ENCODE results near the gene LASP1NB.

LASP1NB gene

DNA sequence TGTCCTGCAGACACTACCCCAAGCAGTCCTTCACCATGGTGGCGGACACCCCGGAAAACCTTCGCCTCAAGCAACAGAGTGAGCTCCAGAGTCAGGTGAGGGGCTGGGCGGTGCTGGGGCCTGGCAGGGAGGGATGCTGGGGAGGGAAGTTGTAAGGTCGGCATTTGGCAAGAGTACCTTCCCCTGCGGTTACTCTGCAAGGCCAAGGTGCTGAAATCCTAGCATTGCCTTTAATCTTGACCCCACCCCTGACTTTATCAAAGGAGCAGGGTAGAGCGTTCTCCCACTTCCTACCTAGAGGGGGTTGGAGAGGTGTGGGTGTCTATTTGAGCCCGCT, 35.0 kb upstream of the LASP1NB start:
- Mint-ChIP-seq H3K4me1 (peaks cover 87% of the 10 kb centered on the region), H3K4me3 (peak overlapping the region; percentile 41), H3K27ac (peak overlapping the region; percentile 83), H3K36me3 (peaks cover 67% of the 10 kb centered on the region), H3K27me3 (peaks cover 4% of the 10 kb centered on the region), H3K9me3 (no peaks in the 10 kb centered on the region)
- peak; percentile 53 for DNase-seq
- CTCF ChIA-PET, result no interaction called here

DNA sequence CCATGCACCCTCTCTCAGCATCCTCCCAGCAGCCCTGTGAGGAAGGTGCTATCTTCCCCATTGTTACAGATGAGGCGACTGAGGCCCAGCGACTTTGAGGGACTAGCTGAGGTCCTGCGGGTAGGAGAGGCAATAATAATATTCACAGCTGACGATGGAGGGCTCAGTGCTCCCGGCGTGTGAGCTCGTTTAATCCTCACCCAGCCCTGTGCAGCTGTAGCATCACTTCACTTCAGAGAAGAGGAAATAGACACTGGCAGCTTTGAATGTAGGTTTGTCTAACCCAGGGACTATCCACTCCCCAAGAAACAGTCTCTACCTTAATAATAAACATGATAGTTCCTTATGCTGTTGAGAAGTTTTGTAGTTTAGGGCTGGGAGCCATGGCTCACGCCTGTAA, 34.0 kb upstream of the LASP1NB start:
- Mint-ChIP-seq H3K27me3 (no peaks in the 10 kb centered on the region), H3K27ac (peak overlapping the region; percentile 83), H3K36me3 (peaks cover 61% of the 10 kb centered on the region), H3K9me3 (no peaks in the 10 kb centered on the region), H3K4me1 (peaks cover 85% of the 10 kb centered on the region), H3K4me3 (no peak overlapping the region)
- CTCF ChIA-PET, result no interaction called here
- no peak for DNase-seq

DNA sequence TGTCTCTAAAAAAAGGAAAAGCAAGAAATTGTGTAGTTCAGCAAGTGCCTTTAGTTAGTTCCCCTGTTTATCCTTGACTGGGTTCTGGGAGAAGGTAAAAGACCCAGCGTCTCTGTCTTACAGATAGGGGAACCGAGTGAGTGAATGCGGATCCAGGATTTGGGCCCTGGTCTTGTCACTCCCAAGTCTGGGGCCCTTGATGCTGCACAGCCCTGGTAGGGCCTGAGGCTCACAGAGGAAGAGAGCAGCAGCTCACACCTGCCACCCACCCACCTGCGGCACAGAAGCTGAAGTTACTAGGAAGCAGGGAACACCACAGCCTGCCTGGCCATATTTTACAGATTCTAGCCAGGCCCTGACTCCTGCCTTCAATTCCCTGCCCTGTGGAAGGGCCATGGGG, 33.3 kb upstream of the LASP1NB start:
- Mint-ChIP-seq H3K36me3 (peaks cover 58% of the 10 kb centered on the region), H3K9me3 (no peaks in the 10 kb centered on the region), H3K4me1 (peaks cover 86% of the 10 kb centered on the region), H3K4me3 (no peak overlapping the region), H3K27ac (peak overlapping the region; percentile 83), H3K27me3 (no peaks in the 10 kb centered on the region)
- DNase-seq, result no peak
- CTCF ChIA-PET, result no interaction called here

DNA sequence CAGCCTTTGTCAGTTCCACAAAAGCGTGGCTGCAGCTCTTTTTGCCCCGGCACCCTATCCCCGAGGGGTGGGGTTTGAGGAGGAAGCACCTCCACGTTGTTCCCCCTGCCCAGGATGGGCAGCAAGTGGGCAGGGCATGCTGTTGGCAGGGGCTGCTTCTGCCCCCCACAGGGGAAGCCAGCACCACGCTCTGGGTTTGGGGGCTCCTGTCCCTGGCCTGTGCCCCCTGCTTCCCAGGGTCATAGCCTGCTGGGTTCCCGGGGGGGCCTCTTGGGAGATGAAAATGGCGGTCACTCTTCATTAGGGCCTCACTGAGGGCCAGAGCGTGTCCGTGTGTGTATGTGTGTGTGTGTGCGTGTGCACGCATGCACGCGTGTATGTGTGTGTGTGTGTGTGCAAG, 32.8 kb upstream of the LASP1NB start:
- no peak overlapping the region for H3K4me3 Mint-ChIP-seq
- H3K27ac Mint-ChIP-seq, result peak overlapping the region; percentile 49
- DNase-seq, result no peak
- H3K36me3 Mint-ChIP-seq, result peaks cover 57% of the 10 kb centered on the region
- CTCF ChIA-PET, result interaction anchor here (1.1 to 1.3 kb wide), 2 partner anchors 11 to 21 kb away, joined by 3 to 4 read pairs; no protein-coding TSS in a partner anchor
- no peaks in the 10 kb centered on the region for H3K9me3 Mint-ChIP-seq
- H3K4me1 Mint-ChIP-seq, result peaks cover 88% of the 10 kb centered on the region
- H3K27me3 Mint-ChIP-seq, result no peaks in the 10 kb centered on the region

DNA sequence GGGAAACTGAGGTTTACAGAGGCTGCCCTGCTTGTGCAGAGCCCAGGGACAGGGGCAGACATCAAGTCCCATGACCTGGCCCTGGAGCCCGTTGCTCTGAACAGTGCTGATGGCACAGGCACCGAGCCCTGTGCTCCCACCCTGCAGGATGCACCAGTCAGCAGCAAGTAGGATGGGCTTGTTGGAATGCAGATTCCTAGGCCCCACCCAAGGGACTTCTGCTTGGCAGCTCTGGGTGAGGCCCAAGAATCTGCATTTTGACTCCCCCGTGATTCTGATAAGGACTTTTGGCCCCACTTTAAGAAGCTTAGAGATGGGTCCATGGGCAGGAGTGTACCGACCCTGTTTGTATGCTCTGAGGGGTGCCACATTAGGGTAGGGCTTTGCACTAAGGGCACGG, 32.3 kb upstream of the LASP1NB start:
- Mint-ChIP-seq H3K4me3 (no peak overlapping the region), H3K9me3 (no peaks in the 10 kb centered on the region), H3K36me3 (peaks cover 59% of the 10 kb centered on the region), H3K27me3 (no peaks in the 10 kb centered on the region), H3K4me1 (peaks cover 88% of the 10 kb centered on the region), H3K27ac (peak overlapping the region; percentile 49)
- no peak for DNase-seq
- CTCF ChIA-PET, result interaction anchor here (1.1 to 1.3 kb wide), 2 partner anchors 12 to 22 kb away, joined by 3 to 4 read pairs; no protein-coding TSS in a partner anchor

DNA sequence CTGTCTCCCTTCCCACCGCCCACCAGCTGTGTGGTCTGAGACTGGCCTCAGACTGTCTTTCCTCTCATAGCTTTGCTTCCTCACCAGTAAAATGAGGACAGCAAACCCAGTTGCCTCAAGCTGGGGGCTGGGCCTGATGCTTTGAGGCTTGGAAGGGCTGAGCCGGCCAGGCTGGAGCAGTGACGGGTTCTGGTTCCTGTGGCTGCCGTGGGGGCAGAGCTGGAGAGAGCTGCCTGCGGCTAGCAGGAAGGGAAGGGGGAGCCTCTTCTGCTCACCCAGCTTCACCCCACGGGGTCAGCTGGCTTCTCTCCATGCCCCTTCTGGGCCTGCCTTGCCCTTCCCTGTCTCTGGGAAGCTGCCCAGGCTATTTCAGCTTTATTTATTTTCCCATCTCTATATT, 31.8 kb upstream of the LASP1NB start:
- H3K36me3 Mint-ChIP-seq, result peaks cover 61% of the 10 kb centered on the region
- peak overlapping the region; percentile 49 for H3K27ac Mint-ChIP-seq
- H3K9me3 Mint-ChIP-seq, result no peaks in the 10 kb centered on the region
- no peak overlapping the region for H3K4me3 Mint-ChIP-seq
- no peaks in the 10 kb centered on the region for H3K27me3 Mint-ChIP-seq
- peak; percentile 38 for DNase-seq
- CTCF ChIA-PET, result interaction anchor here (1.1 to 1.3 kb wide), 2 partner anchors 12 to 22 kb away, joined by 3 to 4 read pairs; no protein-coding TSS in a partner anchor
- H3K4me1 Mint-ChIP-seq, result peaks cover 88% of the 10 kb centered on the region

DNA sequence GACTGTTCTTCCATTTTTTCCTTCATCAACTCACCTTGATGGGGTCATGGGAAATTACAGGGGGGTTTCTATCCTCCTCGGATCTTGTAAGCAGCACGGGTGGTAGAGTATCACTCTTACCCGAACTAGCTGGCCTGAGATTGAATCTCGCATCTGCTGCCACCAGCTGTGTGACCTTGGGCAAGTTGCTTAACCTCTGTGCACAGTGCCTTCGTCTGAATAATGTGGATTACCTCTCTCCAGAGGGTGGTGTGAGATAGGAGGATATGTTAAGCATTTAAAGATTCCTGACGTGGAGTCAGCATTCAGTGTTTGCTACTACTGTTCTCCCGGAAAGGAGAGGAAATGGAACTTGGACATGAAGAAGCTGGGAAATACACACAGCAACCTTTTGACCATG, 31.1 kb upstream of the LASP1NB start:
- Mint-ChIP-seq H3K4me3 (no peak overlapping the region), H3K27ac (peak overlapping the region; percentile 49), H3K27me3 (no peaks in the 10 kb centered on the region), H3K36me3 (peaks cover 59% of the 10 kb centered on the region), H3K9me3 (no peaks in the 10 kb centered on the region), H3K4me1 (peaks cover 88% of the 10 kb centered on the region)
- CTCF ChIA-PET, result no interaction called here
- no peak for DNase-seq

DNA sequence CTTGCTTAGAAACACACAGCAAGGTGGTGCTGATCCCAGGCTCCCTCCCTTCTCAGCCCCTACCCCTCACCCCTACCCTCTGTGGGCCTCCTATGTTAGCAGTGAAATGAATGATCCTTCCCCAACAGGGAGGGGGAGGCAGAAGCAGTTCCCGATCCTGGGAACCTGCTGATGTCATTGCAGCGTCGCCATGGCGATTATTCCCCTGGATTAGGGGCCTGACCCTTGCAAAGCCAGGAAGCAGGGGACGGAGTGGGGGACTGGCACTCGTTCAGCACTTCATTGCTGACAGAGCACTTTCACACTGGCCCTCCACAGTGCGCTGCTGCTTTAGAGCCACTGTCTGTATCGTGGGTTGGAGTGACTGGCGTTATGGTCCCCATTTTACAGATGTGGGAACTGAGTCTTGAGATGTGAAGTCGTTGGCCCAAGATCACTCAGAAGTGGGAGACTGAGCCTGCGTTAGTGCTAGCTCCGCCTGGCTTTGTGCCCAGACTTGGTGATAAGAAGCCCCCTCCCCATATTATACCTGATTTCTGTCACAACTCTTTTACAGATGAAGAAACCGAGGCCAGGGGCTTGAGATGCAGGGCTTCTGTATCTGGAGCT, 29.0 kb upstream of the LASP1NB start:
- H3K27me3 Mint-ChIP-seq, result no peaks in the 10 kb centered on the region
- peak overlapping the region; percentile 96 for H3K27ac Mint-ChIP-seq
- DNase-seq, result no peak
- no peak overlapping the region for H3K4me3 Mint-ChIP-seq
- peaks cover 57% of the 10 kb centered on the region for H3K36me3 Mint-ChIP-seq
- no peaks in the 10 kb centered on the region for H3K9me3 Mint-ChIP-seq
- peaks cover 84% of the 10 kb centered on the region for H3K4me1 Mint-ChIP-seq
- CTCF ChIA-PET, result interaction anchor here (1.3 kb wide), 1 partner anchor 25 kb away, joined by 3 read pairs; no protein-coding TSS in a partner anchor

DNA sequence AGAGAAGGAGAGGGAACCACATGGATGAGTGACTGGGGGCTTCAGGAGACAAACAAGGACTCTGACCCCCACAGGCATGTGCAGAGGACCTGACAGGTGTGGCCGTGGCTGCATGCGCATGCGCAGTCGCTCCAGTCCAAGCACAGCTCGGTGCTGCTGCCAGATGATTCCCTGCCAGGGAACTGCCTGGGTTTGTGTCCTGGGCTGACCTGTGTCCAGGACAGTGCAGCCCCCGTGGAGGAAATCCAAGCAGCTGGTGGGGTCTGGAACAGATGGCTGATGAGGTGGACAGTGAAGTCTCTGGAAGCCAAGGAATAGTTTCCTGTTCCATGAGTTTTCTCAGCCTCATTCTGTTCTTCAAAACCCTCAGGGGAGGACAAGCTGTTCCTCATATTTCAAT, 28.2 kb upstream of the LASP1NB start:
- no peak overlapping the region for H3K4me3 Mint-ChIP-seq
- H3K9me3 Mint-ChIP-seq, result no peaks in the 10 kb centered on the region
- peak overlapping the region; percentile 96 for H3K27ac Mint-ChIP-seq
- H3K36me3 Mint-ChIP-seq, result peaks cover 54% of the 10 kb centered on the region
- no peak for DNase-seq
- H3K4me1 Mint-ChIP-seq, result peaks cover 79% of the 10 kb centered on the region
- CTCF ChIA-PET, result interaction anchor here (0.9 to 2.2 kb wide), 4 partner anchors 13 to 26 kb away, joined by 3 to 7 read pairs (median 4); no protein-coding TSS in a partner anchor
- no peaks in the 10 kb centered on the region for H3K27me3 Mint-ChIP-seq

DNA sequence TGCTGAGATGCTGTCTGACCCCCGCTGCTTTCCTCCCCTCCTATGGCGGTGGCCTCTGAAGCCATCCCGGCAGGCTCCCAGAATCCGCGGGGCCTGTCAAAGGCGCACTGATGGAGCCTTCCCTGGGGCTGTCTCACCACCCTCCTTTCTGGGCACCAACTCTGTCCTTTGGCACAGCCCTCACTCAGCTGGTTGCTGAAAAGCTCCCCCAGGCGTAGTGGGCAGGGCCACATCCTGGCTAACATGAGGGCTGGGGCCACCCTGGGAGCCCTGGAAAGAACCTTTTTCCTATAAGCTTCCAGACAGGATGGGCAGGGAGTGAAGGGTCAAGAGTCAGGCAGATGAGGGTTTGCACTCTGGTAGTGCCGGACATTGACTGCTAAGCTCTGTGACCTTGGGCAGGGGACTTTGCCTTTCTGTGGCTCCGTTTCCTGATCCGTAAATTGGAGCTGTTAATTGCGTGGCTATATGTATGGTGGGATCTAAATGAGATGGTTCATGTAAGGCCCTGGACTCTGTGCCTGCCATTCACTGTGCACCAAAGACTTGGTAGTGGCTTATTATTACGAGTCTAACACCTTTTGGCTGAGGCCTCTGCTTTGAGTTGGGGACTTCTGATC, 27.6 kb upstream of the LASP1NB start:
- peak overlapping the region; percentile 69 for H3K4me3 Mint-ChIP-seq
- peaks cover 73% of the 10 kb centered on the region for H3K4me1 Mint-ChIP-seq
- peak overlapping the region; percentile 96 for H3K27ac Mint-ChIP-seq
- H3K36me3 Mint-ChIP-seq, result peaks cover 52% of the 10 kb centered on the region
- CTCF ChIA-PET, result interaction anchor here (0.9 to 2.2 kb wide), 6 partner anchors 10 to 85 kb away, joined by 3 to 7 read pairs (median 4); no protein-coding TSS in a partner anchor
- no peak for DNase-seq
- no peaks in the 10 kb centered on the region for H3K27me3 Mint-ChIP-seq
- H3K9me3 Mint-ChIP-seq, result no peaks in the 10 kb centered on the region

DNA sequence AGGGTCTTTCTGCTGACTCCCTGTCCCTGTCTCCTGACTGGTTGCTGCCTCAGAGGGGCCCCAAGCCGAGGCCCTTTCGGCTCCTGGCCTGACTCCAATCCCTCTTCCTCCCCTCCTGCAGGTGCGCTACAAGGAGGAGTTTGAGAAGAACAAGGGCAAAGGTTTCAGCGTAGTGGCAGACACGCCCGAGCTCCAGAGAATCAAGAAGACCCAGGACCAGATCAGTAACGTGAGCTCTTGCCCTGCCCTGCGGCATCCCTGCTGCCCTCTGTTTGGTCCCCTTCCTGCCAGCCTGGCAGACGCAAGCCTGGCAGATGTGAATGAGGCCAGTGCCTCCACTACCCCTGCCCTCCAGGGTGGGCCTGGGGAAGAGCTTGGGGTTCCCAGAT, 27.1 kb upstream of the LASP1NB start:
- Mint-ChIP-seq H3K27ac (peak overlapping the region; percentile 96), H3K4me1 (peaks cover 72% of the 10 kb centered on the region), H3K4me3 (peak overlapping the region; percentile 69), H3K36me3 (peaks cover 55% of the 10 kb centered on the region), H3K9me3 (no peaks in the 10 kb centered on the region), H3K27me3 (no peaks in the 10 kb centered on the region)
- DNase-seq, result peak; percentile 53
- CTCF ChIA-PET, result interaction anchor here (1.2 to 2.2 kb wide), 6 partner anchors 9 to 84 kb away, joined by 3 to 7 read pairs (median 6); partner anchors contain the start of gene LASP1

DNA sequence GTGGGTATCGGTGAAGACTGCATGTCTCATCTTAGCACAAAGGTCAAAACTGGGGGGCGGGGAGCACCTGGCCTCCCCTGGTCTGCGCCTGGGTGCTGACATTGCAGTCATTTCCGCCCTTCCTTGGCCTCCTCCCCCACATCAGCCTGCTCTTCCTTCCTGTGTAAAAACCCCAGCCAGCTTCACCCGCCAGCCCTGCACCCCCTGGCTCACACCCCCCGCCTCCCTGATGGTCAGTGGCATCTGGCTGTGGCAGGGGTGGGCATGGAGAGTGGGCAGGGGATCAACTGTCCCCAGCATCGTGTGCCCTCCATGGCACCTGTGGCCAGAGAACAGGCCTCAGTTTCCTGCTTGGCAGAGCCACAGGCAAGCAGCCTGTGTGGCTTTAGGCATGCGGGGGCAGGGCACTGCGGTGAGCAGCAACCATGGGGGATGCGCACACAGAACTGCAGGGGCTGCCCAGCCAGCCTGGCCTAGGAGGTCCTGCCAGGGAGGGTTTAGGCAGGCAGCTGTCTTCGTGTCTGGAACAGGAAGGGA, 26.5 kb upstream of the LASP1NB start:
- H3K27ac Mint-ChIP-seq, result peak overlapping the region; percentile 96
- peak overlapping the region; percentile 69 for H3K4me3 Mint-ChIP-seq
- peaks cover 66% of the 10 kb centered on the region for H3K4me1 Mint-ChIP-seq
- no peaks in the 10 kb centered on the region for H3K27me3 Mint-ChIP-seq
- H3K36me3 Mint-ChIP-seq, result peaks cover 58% of the 10 kb centered on the region
- CTCF ChIA-PET, result interaction anchor here (1.3 to 2.2 kb wide), 5 partner anchors 9 to 84 kb away, joined by 4 to 7 read pairs (median 6); partner anchors contain the start of gene LASP1
- H3K9me3 Mint-ChIP-seq, result no peaks in the 10 kb centered on the region
- peak; percentile 88 for DNase-seq

DNA sequence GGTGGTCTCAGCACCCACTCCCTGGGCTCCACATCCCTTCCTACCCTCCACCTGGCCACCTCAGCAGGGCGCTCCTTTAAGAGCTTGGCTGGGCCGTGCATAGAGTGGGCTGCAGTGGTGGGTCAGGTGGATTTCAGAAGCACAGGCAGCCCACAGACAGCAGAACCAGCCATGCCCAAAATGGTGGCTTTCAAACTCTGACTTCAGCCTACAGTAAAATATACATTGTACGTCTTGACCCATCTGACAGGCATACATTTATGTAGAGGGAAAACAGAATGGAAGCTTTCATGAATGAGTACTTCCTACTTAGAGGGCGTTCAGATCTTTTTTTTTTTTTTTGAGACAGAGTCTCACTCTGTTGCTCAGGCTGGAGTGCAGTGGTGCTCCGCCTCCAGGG, 26.0 kb upstream of the LASP1NB start:
- no peaks in the 10 kb centered on the region for H3K9me3 Mint-ChIP-seq
- H3K27me3 Mint-ChIP-seq, result no peaks in the 10 kb centered on the region
- DNase-seq, result no peak
- peaks cover 61% of the 10 kb centered on the region for H3K4me1 Mint-ChIP-seq
- peak overlapping the region; percentile 69 for H3K4me3 Mint-ChIP-seq
- H3K27ac Mint-ChIP-seq, result peak overlapping the region; percentile 96
- CTCF ChIA-PET, result interaction anchor here (0.8 to 1.7 kb wide), 3 partner anchors 8 to 30 kb away, joined by 3 to 6 read pairs (median 6); partner anchors contain the start of gene LASP1
- peaks cover 56% of the 10 kb centered on the region for H3K36me3 Mint-ChIP-seq

DNA sequence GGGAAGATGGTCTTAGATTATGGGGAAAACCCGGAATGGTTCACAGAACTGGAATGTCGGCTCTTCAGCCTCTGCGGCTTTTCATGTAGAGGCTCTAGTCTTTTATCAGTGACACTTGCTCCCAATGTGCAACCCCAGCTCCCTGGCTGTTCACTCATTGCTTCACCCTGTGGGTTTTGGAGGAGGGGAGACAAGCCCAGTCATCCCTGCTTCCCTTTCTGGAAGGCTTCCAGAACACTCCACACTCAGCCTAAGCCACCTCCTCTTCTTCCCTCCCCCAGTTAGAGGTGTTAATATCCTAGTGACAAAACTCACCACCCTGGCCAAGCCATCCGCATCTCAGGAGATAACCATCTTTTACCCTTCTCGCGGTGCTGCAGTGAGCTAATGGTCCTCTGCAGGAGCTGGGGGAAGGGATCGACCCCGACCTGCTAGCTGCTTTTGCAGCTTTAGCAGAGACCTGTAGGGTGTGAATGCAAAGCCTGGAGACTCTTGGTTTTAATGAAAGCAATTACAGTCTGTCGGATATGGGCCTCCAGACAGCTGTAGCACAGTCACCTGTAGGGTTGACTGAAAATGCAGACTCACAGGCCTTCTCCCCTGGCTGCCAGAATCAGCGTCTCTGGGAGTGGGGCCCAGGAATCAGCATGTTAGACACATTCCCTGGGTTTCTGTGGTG, 24.3 kb upstream of the LASP1NB start:
- H3K36me3 Mint-ChIP-seq, result peaks cover 63% of the 10 kb centered on the region
- no peak overlapping the region for H3K4me3 Mint-ChIP-seq
- DNase-seq, result peak; percentile 39
- CTCF ChIA-PET, result interaction anchor here (1.7 kb wide), 1 partner anchor 30 kb away, joined by 6 read pairs; no protein-coding TSS in a partner anchor
- H3K4me1 Mint-ChIP-seq, result peaks cover 58% of the 10 kb centered on the region
- no peaks in the 10 kb centered on the region for H3K27me3 Mint-ChIP-seq
- peak overlapping the region; percentile 81 for H3K27ac Mint-ChIP-seq
- H3K9me3 Mint-ChIP-seq, result no peaks in the 10 kb centered on the region

Data from activated naive CD4-positive, alpha-beta T cell treated with anti-CD3 and anti-CD28 coated beads, Interleukin-2, amount 10 ng/mL, durations not matched to agents 7 days and 5 days (primary cell).